Measurements from ENCODE around the gene CADPS.

DNA sequence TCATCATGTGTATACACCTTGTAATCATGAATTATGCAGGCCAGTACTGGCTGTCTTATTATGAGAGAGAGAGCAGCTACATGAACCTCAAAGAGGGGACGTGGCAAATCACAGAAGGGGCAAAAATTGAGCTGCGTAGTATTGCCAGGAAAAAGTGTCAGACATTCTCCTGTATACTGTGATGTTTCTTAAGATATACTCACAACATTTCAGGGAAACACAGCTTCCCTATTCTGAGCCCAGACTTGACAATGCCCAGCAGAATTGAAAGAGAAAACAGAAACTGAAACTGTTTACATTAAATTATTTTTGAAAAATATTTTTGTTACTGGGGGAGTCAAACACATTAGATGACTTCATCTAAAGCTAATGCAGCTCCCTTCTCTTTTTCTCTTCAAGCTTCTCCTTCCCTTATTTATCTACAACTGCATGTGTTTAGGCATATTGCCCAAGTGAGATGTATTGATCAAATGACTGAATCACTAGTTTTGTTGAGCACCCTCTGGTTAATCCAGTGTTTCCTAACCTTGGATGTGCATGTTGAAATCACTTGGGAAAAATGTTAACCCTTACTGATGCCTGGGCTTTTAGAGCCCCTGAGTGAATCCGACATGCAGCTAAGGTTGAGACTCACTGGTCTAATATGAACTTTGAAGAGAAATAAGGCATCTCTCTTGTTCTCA lies 39.5 kb downstream of the CADPS start:
- TF ChIP-seq, protein P1, sequence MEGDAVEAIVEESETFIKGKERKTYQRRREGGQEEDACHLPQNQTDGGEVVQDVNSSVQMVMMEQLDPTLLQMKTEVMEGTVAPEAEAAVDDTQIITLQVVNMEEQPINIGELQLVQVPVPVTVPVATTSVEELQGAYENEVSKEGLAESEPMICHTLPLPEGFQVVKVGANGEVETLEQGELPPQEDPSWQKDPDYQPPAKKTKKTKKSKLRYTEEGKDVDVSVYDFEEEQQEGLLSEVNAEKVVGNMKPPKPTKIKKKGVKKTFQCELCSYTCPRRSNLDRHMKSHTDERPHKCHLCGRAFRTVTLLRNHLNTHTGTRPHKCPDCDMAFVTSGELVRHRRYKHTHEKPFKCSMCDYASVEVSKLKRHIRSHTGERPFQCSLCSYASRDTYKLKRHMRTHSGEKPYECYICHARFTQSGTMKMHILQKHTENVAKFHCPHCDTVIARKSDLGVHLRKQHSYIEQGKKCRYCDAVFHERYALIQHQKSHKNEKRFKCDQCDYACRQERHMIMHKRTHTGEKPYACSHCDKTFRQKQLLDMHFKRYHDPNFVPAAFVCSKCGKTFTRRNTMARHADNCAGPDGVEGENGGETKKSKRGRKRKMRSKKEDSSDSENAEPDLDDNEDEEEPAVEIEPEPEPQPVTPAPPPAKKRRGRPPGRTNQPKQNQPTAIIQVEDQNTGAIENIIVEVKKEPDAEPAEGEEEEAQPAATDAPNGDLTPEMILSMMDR (IDR thresholded peaks at IDR 0.05): no peak
- TF ChIP-seq, protein P2, sequence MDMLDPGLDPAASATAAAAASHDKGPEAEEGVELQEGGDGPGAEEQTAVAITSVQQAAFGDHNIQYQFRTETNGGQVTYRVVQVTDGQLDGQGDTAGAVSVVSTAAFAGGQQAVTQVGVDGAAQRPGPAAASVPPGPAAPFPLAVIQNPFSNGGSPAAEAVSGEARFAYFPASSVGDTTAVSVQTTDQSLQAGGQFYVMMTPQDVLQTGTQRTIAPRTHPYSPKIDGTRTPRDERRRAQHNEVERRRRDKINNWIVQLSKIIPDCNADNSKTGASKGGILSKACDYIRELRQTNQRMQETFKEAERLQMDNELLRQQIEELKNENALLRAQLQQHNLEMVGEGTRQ (IDR thresholded peaks at IDR 0.05): no peak
- no peak for TF ChIP-seq CEBPB (IDR thresholded peaks at IDR 0.05)
- TF ChIP-seq, protein P3, sequence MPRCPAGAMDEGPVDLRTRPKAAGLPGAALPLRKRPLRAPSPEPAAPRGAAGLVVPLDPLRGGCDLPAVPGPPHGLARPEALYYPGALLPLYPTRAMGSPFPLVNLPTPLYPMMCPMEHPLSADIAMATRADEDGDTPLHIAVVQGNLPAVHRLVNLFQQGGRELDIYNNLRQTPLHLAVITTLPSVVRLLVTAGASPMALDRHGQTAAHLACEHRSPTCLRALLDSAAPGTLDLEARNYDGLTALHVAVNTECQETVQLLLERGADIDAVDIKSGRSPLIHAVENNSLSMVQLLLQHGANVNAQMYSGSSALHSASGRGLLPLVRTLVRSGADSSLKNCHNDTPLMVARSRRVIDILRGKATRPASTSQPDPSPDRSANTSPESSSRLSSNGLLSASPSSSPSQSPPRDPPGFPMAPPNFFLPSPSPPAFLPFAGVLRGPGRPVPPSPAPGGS (IDR thresholded peaks at IDR 0.05): no peak

Measured in A549 (cell line).